Measurements from ENCODE around the gene CYP1A2. TPM values are rescaled to one million over a fixed set of nuclear protein-coding genes. Genes with fewer than 3 reads are reported as not detected.

The CYP1A2 gene
- total RNA-seq, 2 experiments from 2014 or later: not detected

- H3K27ac ChIP-seq (ENCODE audit: low read depth, low read length, poor library complexity, severe bottlenecking): no peak overlapping the region
- H4K20me1 ChIP-seq (ENCODE audit: insufficient read depth, low read length): no peaks in the 10 kb centered on the region
- POLR2A ChIA-PET: interaction anchor here (1.0 kb wide), 1 partner anchor 26 kb away, joined by 3 read pairs; no protein-coding TSS in a partner anchor
- H3K4me3 ChIP-seq (ENCODE audit: low read depth, low read length, poor library complexity, severe bottlenecking): no peak overlapping the region
- DNase-seq (ENCODE audit: low spot score): no peak
- H3K79me2 ChIP-seq (ENCODE audit: insufficient read depth, low read depth, low read length): no peaks in the 10 kb centered on the region
- intact Hi-C loops (cut with micrococcal nuclease; ENCODE audit: unreplicated experiment): no loop called here
- no TSS peak for BruUV-seq (replicated peaks)
- no peaks in the 10 kb centered on the region for H3K4me1 ChIP-seq (ENCODE audit: insufficient read depth, low read length, poor library complexity, severe bottlenecking)
- TF ChIP-seq CTCF (conservative IDR thresholded peaks at IDR 0.05; ENCODE audit: low read length): no peak
- no peak for TF ChIP-seq EZH2phosphoT487 (IDR thresholded peaks at IDR 0.05; ENCODE audit: borderline replicate concordance, low read depth, low read length)
- no peaks in the 10 kb centered on the region for H3K36me3 ChIP-seq (ENCODE audit: insufficient read depth, low read length)
- H3K9me2 ChIP-seq (ENCODE audit: insufficient read depth, low read length): no peaks in the 10 kb centered on the region
- CTCF ChIA-PET (ENCODE audit: unreplicated experiment): no interaction called here
- no peak overlapping the region for H2AFZ ChIP-seq (ENCODE audit: low read length)
- H3K9me3 ChIP-seq (ENCODE audit: low read length): no peaks in the 10 kb centered on the region
- no peak overlapping the region for H3K4me2 ChIP-seq (ENCODE audit: low read length)
Observed at GRCh38 chr15:74710319-74711094, 38.1 kb upstream of the CYP1A2 start.

- POLR2A ChIA-PET: no interaction called here
- TF ChIP-seq EZH2phosphoT487 (IDR thresholded peaks at IDR 0.05; ENCODE audit: borderline replicate concordance, low read depth, low read length): no peak
- no peak for TF ChIP-seq CTCF (conservative IDR thresholded peaks at IDR 0.05; ENCODE audit: low read length)
- Histone ChIP-seq H4K20me1 (ENCODE audit: insufficient read depth, low read length) (no peaks in the 10 kb centered on the region), H3K27ac (ENCODE audit: low read depth, low read length, poor library complexity, severe bottlenecking) (no peak overlapping the region), H3K79me2 (ENCODE audit: insufficient read depth, low read depth, low read length) (no peaks in the 10 kb centered on the region), H3K36me3 (ENCODE audit: insufficient read depth, low read length) (no peaks in the 10 kb centered on the region), H3K9me3 (ENCODE audit: low read length) (no peaks in the 10 kb centered on the region), H3K4me2 (ENCODE audit: low read length) (no peak overlapping the region), H3K4me3 (ENCODE audit: low read depth, low read length, poor library complexity, severe bottlenecking) (no peak overlapping the region), H3K9me2 (ENCODE audit: insufficient read depth, low read length) (no peaks in the 10 kb centered on the region), H2AFZ (ENCODE audit: low read length) (no peak overlapping the region), H3K4me1 (ENCODE audit: insufficient read depth, low read length, poor library complexity, severe bottlenecking) (no peaks in the 10 kb centered on the region)
- intact Hi-C loops (cut with micrococcal nuclease; ENCODE audit: unreplicated experiment): no loop called here
- DNase-seq (ENCODE audit: low spot score): no peak
- BruUV-seq (replicated peaks): no TSS peak
- CTCF ChIA-PET (ENCODE audit: unreplicated experiment): no interaction called here
Observed at GRCh38 chr15:74712311-74712710, 36.3 kb upstream of the CYP1A2 start.

- Histone ChIP-seq H3K79me2 (ENCODE audit: insufficient read depth, low read depth, low read length) (no peaks in the 10 kb centered on the region), H2AFZ (ENCODE audit: low read length) (no peak overlapping the region), H3K9me3 (ENCODE audit: low read length) (no peaks in the 10 kb centered on the region), H3K4me1 (ENCODE audit: insufficient read depth, low read length, poor library complexity, severe bottlenecking) (no peaks in the 10 kb centered on the region), H3K9me2 (ENCODE audit: insufficient read depth, low read length) (no peaks in the 10 kb centered on the region), H3K36me3 (ENCODE audit: insufficient read depth, low read length) (no peaks in the 10 kb centered on the region), H3K4me2 (ENCODE audit: low read length) (no peak overlapping the region), H4K20me1 (ENCODE audit: insufficient read depth, low read length) (no peaks in the 10 kb centered on the region), H3K4me3 (ENCODE audit: low read depth, low read length, poor library complexity, severe bottlenecking) (no peak overlapping the region), H3K27ac (ENCODE audit: low read depth, low read length, poor library complexity, severe bottlenecking) (no peak overlapping the region)
- TF ChIP-seq CTCF (conservative IDR thresholded peaks at IDR 0.05; ENCODE audit: low read length): no peak
- no peak for DNase-seq (ENCODE audit: low spot score)
- intact Hi-C loops (cut with micrococcal nuclease; ENCODE audit: unreplicated experiment): no loop called here
- POLR2A ChIA-PET: interaction anchor here (0.7 kb wide), 1 partner anchor 1340 kb away, joined by 3 read pairs; no protein-coding TSS in a partner anchor
- CTCF ChIA-PET (ENCODE audit: unreplicated experiment): no interaction called here
- BruUV-seq (replicated peaks): no TSS peak
Observed at GRCh38 chr15:74716651-74717050, 32.0 kb upstream of the CYP1A2 start.

Data from OCI-LY7 (cell line).